Measurements from ENCODE around the gene CCDC110. TPM values are rescaled to one million over a fixed set of nuclear protein-coding genes. Genes with fewer than 3 reads are reported as not detected.

The CCDC110 gene
- total RNA-seq, 4 donors from 2014 or later: 6.8 to 22.1 (median 10.4) TPM

DNA sequence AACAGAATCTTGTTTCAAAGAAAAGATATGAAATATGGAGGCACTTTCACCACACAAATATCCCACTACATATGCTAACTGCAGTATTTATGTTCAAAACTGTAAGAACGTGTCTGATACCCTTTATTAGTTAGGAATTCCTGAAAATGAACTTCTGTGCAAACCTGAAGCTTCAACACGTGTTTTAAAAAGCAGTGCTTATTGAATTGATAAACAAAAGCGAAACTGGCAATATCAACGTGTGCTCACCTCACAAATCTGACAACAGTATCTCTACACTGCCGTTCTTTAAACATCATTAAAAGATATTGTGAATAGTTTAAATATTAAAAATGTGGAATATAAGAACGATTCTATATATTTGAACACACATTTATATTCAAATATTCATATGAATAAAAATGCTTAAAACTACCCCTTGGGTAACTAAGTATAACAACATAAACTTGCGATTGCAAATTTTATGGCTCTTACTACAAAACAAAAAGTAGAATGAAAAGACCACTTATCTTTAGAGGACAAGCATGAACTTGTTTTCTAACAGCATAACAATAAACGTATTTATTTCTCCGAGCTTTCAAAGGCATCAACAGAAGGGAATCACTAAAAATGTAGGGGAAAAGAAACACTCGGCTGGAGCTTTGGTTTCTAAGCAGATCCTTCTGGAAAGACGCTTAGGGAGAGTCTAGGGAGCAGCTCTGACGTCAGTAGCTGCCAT is 76.1 kb downstream of the CCDC110 start, which contains the start of gene LRP2BP:
TSS of gene LRP2BP (minus strand) at position 687 of the 718 bp plus-strand sequence. CDS start 17,738 bp downstream, outside the sequence.
- H3K27me3 ChIP-seq: no peaks in the 10 kb centered on the region
- 26 to 41% methylated on average over 12 of the region's 12 CpGs for WGBS, 2 donors
- TF ChIP-seq, protein P1, sequence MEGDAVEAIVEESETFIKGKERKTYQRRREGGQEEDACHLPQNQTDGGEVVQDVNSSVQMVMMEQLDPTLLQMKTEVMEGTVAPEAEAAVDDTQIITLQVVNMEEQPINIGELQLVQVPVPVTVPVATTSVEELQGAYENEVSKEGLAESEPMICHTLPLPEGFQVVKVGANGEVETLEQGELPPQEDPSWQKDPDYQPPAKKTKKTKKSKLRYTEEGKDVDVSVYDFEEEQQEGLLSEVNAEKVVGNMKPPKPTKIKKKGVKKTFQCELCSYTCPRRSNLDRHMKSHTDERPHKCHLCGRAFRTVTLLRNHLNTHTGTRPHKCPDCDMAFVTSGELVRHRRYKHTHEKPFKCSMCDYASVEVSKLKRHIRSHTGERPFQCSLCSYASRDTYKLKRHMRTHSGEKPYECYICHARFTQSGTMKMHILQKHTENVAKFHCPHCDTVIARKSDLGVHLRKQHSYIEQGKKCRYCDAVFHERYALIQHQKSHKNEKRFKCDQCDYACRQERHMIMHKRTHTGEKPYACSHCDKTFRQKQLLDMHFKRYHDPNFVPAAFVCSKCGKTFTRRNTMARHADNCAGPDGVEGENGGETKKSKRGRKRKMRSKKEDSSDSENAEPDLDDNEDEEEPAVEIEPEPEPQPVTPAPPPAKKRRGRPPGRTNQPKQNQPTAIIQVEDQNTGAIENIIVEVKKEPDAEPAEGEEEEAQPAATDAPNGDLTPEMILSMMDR (IDR thresholded peaks at IDR 0.05): no peak
- no peak for TF ChIP-seq POLR2A (IDR thresholded peaks at IDR 0.05)
- peak within 1 kb of the TSS; percentile 98 to 99 (median 99) for H3K27ac ChIP-seq
- DNase-seq: no peak
- peak within 1 kb of the TSS; percentile 52 to 93 (median 79) for H3K4me3 ChIP-seq (replicated peaks in 1 of 3)
- H3K36me3 ChIP-seq: peaks cover 2 to 6% of the 10 kb centered on the region in 2 donors
- H3K9me3 ChIP-seq: no peaks in the 10 kb centered on the region
- peaks cover 12 to 15% of the 10 kb centered on the region in 2 donors for H3K4me1 ChIP-seq
- intact Hi-C loops (cut with DNase I): loop anchor here (5.0 kb wide), 1 partner anchor 183 kb away; no protein-coding TSS in a partner anchor

Small RNAs within 50 kb of the gene (small RNA-seq; reads per million reads assigned to genes)
- gene RF00019: not detected

Other genes starting within 250 kb of the CCDC110 start
- gene LRP2BP, start 75.8 kb downstream of the CCDC110 start, total RNA-seq: 1 to 10 TPM; 1.4 to 3.1 (median 2.3) TPM
- gene ANKRD37, start 74.9 kb downstream of the CCDC110 start, total RNA-seq: 10 to 100 TPM in 2 of 4 donors, 1 to 10 TPM in 2; 3.8 to 17.1 (median 9.8) TPM
- gene UFSP2, start 45.8 kb downstream of the CCDC110 start, total RNA-seq: 10 to 100 TPM; 44.1 to 59.5 (median 53.4) TPM
- 100 to 1,000 TPM; 124 to 411 (median 252) TPM for gene PDLIM3, start 63.8 kb upstream of the CCDC110 start, total RNA-seq